B cell (primary cell): Measurements from ENCODE around the gene BNIP3. TPM values are rescaled to one million over a fixed set of nuclear protein-coding genes. Genes with fewer than 3 reads are reported as not detected.

ENCODE experiments used
- ATAC-seq: fragments of 200-7000 bp; cut with Tn5 transposase; one replicate; pipeline ENCODE4 v1.10.0; 2021; ENCODE audit warnings: low read depth, mild to moderate bottlenecking, moderate number of reproducible peaks, moderate library complexity
- CTCF ChIA-PET: fragments of 350-600 bp; sonication (Branson Sonifier 250); formaldehyde crosslinking; loops from one replicate; lab custom pipeline; 2021; ENCODE audit warnings: antibody characterized with exemption, inconsistent platforms; lab: Charles Lee
- POLR2A ChIA-PET: fragments of 350-600 bp; sonication (Branson Sonifier 250); formaldehyde crosslinking; loops from one replicate; lab custom pipeline; 2021; ENCODE audit warnings: antibody characterized with exemption; lab: Charles Lee
- DNase-seq: peaks from one replicate; pipeline ENCODE4 v3.0.0; 2013
- H2AFZ ChIP-seq: 2 replicates; pipeline ENCODE4 v1.6.1; 2012; ENCODE audit warnings: mild to moderate bottlenecking, low read depth, low read length; ENCODE audit not compliant: insufficient read depth, poor library complexity, severe bottlenecking
- H3K27ac ChIP-seq, 2 donors: 1 replicate in 1 of 2; 2 replicates in 1 of 2; pipeline ENCODE4 v1.5.1; 2012 to 2013; ENCODE audit warnings: low read length in 2 of 2, mild to moderate bottlenecking in 2 of 2, moderate library complexity in 1 of 2
- H3K27me3 ChIP-seq, 4 experiments: fragments of 200-600 bp in 1 of 4; sonication (generic) in 1 of 4; replicated peaks in 1 of 4; 1 replicate in 2 of 4; 2 replicates in 2 of 4; pipeline versions ENCODE4 v1.6.1 to v1.7.0; 2013 to 2016; ENCODE audit warnings: low read length in 3 of 4, mild to moderate bottlenecking in 2 of 4, mixed read lengths in 1 of 4, moderate library complexity in 1 of 4; ENCODE audit not compliant: insufficient read depth in 4 of 4, control insufficient read depth in 3 of 4; ENCODE audit errors: control extremely low read depth in 1 of 4
- H3K36me3 ChIP-seq, 2 experiments: replicated peaks in 1 of 2; 1 replicate in 1 of 2; 2 replicates in 1 of 2; pipeline versions ENCODE4 v1.6.1 to v1.7.1; 2013; ENCODE audit warnings: low read length in 1 of 2; ENCODE audit not compliant: insufficient read depth in 2 of 2, control insufficient read depth in 1 of 2; ENCODE audit errors: control extremely low read depth in 1 of 2, extremely low read depth in 1 of 2
- H3K4me1 ChIP-seq, 2 donors: fragments of 200-600 bp in 1 of 2; sonication (generic) in 1 of 2; 1 replicate in 1 of 2; 2 replicates in 1 of 2; pipeline versions ENCODE4 v1.5.1 to v1.6.1; 2013 to 2017; ENCODE audit warnings: low read length in 2 of 2; ENCODE audit not compliant: control insufficient read depth in 2 of 2, insufficient read depth in 2 of 2
- H3K4me2 ChIP-seq: replicated peaks from 2 replicates; pipeline ENCODE3; 2012; ENCODE audit warnings: mild to moderate bottlenecking, low read depth, low read length; ENCODE audit not compliant: poor library complexity, severe bottlenecking
- H3K4me3 ChIP-seq, 5 experiments: fragments of 200-600 bp in 1 of 5; sonication (generic) in 1 of 5; 1 replicate in 3 of 5; 2 replicates in 2 of 5; pipeline versions ENCODE4 v1.5.1 to v1.7.0; 2011 to 2016; ENCODE audit warnings: low read length in 4 of 5, mild to moderate bottlenecking in 4 of 5, low read depth in 2 of 5, control low read depth in 1 of 5, moderate library complexity in 1 of 5; ENCODE audit not compliant: insufficient read depth in 1 of 5; ENCODE audit errors: control extremely low read depth in 1 of 5, extremely low read depth in 1 of 5
- H3K79me2 ChIP-seq: fragments of 200-600 bp; sonication (generic); one replicate; pipeline ENCODE4 v1.6.0; 2016; ENCODE audit warnings: low read length; ENCODE audit not compliant: control insufficient read depth, insufficient read depth
- H3K9ac ChIP-seq: fragments of 200-600 bp; sonication (generic); 2 replicates; pipeline ENCODE4 v1.6.1; 2017; ENCODE audit warnings: mild to moderate bottlenecking, low read length, moderate library complexity
- H3K9me3 ChIP-seq, 3 donors: one replicate each; pipeline versions ENCODE4 v1.6.1 to v1.7.1; 2013; ENCODE audit warnings: low read length in 2 of 3; ENCODE audit not compliant: control insufficient read depth in 2 of 3, insufficient read depth in 1 of 3; ENCODE audit errors: control extremely low read depth in 1 of 3
- H4K20me1 ChIP-seq: 2 replicates; pipeline ENCODE4 v1.6.0; 2012; ENCODE audit warnings: mild to moderate bottlenecking, low read length; ENCODE audit not compliant: insufficient read depth, control insufficient read depth, poor library complexity, severe bottlenecking
- H3K27ac Mint-ChIP-seq: one replicate; pipeline ENCODE4 v1.8.0; 2021; ENCODE audit warnings: mixed read lengths
- H3K27me3 Mint-ChIP-seq: one replicate; pipeline ENCODE4 v1.8.0; 2021; ENCODE audit warnings: mixed read lengths
- H3K4me1 Mint-ChIP-seq: one replicate; pipeline ENCODE4 v1.8.0; 2021; ENCODE audit warnings: mixed read lengths
- H3K4me3 Mint-ChIP-seq: one replicate; pipeline ENCODE4 v1.8.0; 2021; ENCODE audit warnings: mixed read lengths
- H3K9me3 Mint-ChIP-seq: one replicate; pipeline ENCODE4 v1.8.0; 2022; ENCODE audit warnings: mixed read lengths; ENCODE audit not compliant: insufficient read depth
- CTCF ChIP-seq: fragments of 200-600 bp; IDR thresholded peaks from one replicate; pipeline ENCODE4 v1.8.0; 2022; ENCODE audit warnings: antibody characterized with exemption, mild to moderate bottlenecking
- EZH2 ChIP-seq: IDR thresholded peaks from 2 replicates; pipeline ENCODE4 v1.6.1; 2012; ENCODE audit warnings: borderline replicate concordance, low read depth, mild to moderate bottlenecking, moderate library complexity, low read length; ENCODE audit not compliant: insufficient read depth, poor library complexity, severe bottlenecking
- WGBS: methylation state at CpG from one replicate; pipeline ENCODE4 v1.1.5; 2013; ENCODE audit warnings: missing lambda C conversion rate; ENCODE audit not compliant: insufficient coverage; 5-methylcytosine and 5-hydroxymethylcytosine counted together
- intact Hi-C: fragments of 100-400 bp; cut with micrococcal nuclease; formaldehyde crosslinking; loops from one replicate; pipeline ENCODE4 v1.10.0; 2022
- polyA plus RNA-seq: library from polyadenylated mRNA; depleted of rRNA; stranded (reverse); fragments of >200 nt; gene quantifications from 2 replicates; pipeline ENCODE4 v1.2.3, GENCODE V29; 2012
- total RNA-seq, 2 donors: library from RNA; stranded (reverse); fragments of 120-200 nt in 1 of 2; gene quantifications; 1 replicate in 1 of 2; 2 replicates in 1 of 2; pipeline versions ENCODE4 v1.2.3 to v1.2.4, GENCODE V29; 2013 to 2022

BNIP3 gene
- total and polyA plus RNA-seq, 2 donors (not counting 1 experiment from before 2014, with no cell fraction given): 7.1 to 10.9 TPM

- Histone ChIP-seq H3K27me3 (peaks cover 0 to 2% (median 0%) of the 10 kb centered on the region in 4 experiments), H3K4me3 (no peak overlapping the region), H3K27ac (no peak overlapping the region), H3K4me2 (no peak overlapping the region), H3K9me3 (peaks cover 0 to 5% (median 0%) of the 10 kb centered on the region in 3 donors), H3K79me2 (no peaks in the 10 kb centered on the region), H4K20me1 (no peaks in the 10 kb centered on the region), H3K36me3 (no peaks in the 10 kb centered on the region), H3K9ac (no peak overlapping the region), H2AFZ (no peak overlapping the region), H3K4me1 (no peaks in the 10 kb centered on the region)
- DNase-seq: no peak
- Mint-ChIP-seq H3K27ac (no peak overlapping the region), H3K4me3 (no peak overlapping the region), H3K4me1 (no peaks in the 10 kb centered on the region), H3K27me3 (peaks cover 33% of the 10 kb centered on the region), H3K9me3 (no peaks in the 10 kb centered on the region)
- TF ChIP-seq CTCF (no peak), EZH2 (no peak)
- POLR2A ChIA-PET: no interaction called here
- no peak for ATAC-seq
- CTCF ChIA-PET: no interaction called here
- intact Hi-C loops: no loop called here
- 91% methylated on average over 4 of the region's 4 CpGs for WGBS
These were observed 25.2 kb upstream of the BNIP3 start for GRCh38 chr10:132006966-132007365.

GRCh38 chr10:132005147-132005546, 23.4 kb upstream of the BNIP3 start:
- H3K4me1 Mint-ChIP-seq: no peaks in the 10 kb centered on the region
- Histone ChIP-seq H3K27me3 (peaks cover 0 to 2% (median 0%) of the 10 kb centered on the region in 4 experiments), H3K9me3 (peaks cover 0 to 5% (median 0%) of the 10 kb centered on the region in 3 donors), H3K79me2 (no peaks in the 10 kb centered on the region), H3K4me2 (no peak overlapping the region), H3K27ac (no peak overlapping the region), H4K20me1 (no peaks in the 10 kb centered on the region), H3K36me3 (no peaks in the 10 kb centered on the region), H3K4me3 (no peak overlapping the region), H3K4me1 (no peaks in the 10 kb centered on the region), H3K9ac (no peak overlapping the region), H2AFZ (no peak overlapping the region)
- ChIA-PET POLR2A (no interaction called here), CTCF (interaction anchor here (1.0 kb wide), 1 partner anchor 18 kb away, joined by 3 read pairs; no protein-coding TSS in a partner anchor)
- H3K4me3 Mint-ChIP-seq: no peak overlapping the region
- no peaks in the 10 kb centered on the region for H3K9me3 Mint-ChIP-seq
- DNase-seq (no peak), ATAC-seq (no peak)
- intact Hi-C loops: no loop called here
- TF ChIP-seq EZH2: no peak
- 93% methylated on average over 6 of the region's 6 CpGs for WGBS
- no peak overlapping the region for H3K27ac Mint-ChIP-seq
- peaks cover 30% of the 10 kb centered on the region for H3K27me3 Mint-ChIP-seq
